ENCODE measurements around the gene RBMXL3.
"Not testable (repeated sequence)": the region's sequence is repeated elsewhere in the genome, so short reads cannot be mapped to it uniquely, and the experiment has no call there.

The RBMXL3 gene

DNA sequence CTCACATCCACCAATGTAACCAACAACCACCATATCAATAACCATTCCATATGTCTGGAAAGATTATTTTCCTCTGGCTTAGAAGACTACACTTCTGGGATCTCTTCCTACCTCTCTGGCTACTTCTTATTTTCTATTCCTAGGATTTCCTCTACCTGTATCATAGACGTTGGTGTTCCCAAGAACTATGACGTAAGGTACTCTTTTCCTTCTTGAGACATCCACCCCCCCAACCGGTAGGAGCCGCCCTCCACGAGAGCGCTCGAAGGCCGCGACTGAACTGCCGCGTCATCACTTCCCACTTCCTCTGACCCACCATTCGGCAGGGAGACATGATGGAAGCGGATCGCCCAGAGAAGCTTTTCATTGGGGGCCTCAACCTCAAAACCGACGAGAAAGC is at the start of gene RBMXL3:
Gene RBMXL3, plus strand, starts transcription at position 301 of the 400 bp plus-strand sequence. Its CDS starts 32 bp downstream, at position 333.
- no peak for DNase-seq

DNA sequence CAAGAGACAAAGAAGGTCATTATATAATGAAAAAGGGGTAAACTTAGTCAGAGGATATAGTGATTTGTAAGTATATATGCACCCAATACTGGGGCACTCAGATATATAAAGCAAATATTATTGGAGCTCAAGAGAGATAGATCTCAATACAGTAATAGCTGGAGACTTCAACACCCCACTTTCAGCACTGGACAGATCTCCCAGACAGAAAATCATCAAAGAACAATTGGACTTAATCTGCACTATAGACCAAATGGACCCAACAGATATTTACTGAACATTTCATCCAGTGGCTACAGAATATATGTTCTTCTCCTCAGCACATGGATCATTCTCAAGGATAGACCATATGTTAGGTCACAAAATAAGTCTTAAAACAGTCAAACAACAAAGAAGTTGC is 47.2 kb upstream of the RBMXL3 start:
- no peak for DNase-seq

DNA sequence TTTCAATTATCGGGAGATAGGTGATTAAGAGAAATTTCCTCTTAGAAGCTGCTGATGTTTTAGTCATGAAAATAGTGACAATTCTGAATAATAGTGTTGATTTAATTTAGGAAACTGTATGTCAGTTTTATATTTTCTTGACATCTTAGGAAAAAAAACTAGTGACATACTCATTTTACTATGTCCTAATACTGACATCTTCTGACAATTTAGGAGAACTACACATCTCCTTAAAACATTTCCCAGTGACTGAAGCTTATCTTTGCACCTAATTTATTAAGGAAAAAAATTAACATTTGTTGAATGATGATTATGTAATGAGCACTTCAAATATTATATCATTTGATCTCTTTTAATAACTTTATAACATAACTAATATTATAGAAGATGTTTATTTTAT is 42.0 kb upstream of the RBMXL3 start:
- no peak for DNase-seq

DNA sequence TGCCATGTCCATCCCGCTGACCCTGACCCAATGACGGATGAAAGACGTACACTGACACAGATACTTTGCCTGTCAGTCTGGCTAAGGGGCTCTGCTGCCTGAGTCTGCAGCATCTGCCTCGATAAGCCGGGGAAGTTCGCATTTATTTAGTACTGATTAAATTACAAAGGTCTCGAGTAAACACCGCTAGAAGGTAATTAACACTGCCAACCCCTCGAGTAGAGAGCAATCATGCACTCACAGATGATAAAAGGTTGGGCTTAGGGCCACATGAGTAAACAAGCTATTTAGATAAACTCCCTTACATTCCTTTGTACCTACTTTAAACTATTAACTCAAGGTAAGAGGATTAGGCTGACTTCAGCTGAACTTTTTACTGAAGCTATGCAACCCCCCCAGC is 16.0 kb upstream of the RBMXL3 start:
- no peak for DNase-seq

DNA sequence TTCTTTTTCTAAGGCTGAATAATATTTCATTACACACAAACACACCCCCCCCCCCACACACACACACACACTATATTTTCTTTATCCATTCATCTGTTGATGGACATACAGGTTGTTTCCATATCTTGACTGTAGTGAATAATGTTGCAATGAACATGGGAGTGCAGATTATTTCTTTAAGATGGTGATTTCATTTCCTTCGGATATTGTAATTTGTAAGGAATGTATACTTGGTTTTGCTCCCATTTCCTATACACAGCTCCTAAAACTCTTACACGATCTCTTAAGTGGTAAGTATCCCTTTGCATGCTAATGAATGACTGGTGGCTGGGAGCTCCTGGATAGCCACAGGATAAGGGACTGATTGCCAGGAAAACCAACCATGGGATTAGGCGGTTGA is 14.7 kb upstream of the RBMXL3 start:
- no peak for DNase-seq

DNA sequence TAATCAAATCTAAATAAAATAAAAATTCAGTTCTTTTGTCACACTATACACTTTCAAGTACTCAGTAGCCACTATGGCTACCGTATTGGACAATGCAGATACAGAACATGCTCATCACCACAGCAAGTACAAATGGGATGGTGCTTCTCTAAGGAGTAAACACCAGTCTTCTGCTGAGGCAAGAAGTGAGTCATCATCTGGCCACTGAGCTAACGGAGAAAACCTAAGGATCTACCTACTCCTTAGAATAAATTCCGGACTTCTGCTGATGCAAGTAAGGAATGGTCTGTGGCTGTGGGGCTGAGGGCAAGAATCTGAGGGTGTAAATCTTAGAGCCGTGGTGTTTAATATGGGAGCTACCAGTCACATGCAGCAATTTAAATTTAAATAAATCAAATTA is 11.3 kb upstream of the RBMXL3 start:
- no peak for DNase-seq

DNA sequence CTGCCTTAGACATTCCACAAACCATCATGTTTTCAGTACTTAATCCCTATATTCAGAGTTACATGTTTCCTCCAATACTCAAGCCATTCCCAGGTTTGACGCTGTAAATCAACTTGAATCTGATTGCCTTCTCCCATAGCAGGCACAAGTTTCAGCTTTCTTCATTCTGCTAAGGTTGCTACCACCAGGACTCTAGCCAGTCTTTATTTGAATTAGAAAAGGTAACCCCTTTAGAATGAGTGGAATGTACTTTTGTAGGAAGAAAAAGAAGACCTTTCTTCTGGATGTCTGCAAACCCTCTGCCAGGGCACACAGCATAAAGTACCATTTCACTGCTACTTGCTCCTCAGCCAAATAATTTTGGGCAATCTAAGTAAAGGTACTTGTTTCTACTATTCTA is 10.7 kb upstream of the RBMXL3 start:
- no peak for DNase-seq

DNA sequence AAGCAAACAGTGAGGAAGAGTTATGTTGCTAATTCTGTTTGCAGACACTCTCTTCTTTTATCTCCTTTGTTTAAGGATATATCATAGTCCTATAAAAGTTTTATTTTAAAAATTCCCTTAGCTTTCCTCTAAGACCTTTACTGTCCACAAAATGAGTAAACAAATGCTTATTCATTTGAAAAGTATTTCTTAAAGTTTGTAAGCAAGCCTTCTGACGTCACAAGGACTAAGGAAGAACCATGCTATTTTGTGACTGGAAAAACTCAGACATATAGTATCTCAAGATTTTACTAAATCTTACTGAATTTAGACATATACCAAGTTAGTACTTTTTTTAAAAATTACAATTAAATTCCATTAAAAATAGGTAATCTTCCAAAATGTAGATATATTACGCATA is 5.2 kb upstream of the RBMXL3 start:
- DNase-seq = no peak

DNA sequence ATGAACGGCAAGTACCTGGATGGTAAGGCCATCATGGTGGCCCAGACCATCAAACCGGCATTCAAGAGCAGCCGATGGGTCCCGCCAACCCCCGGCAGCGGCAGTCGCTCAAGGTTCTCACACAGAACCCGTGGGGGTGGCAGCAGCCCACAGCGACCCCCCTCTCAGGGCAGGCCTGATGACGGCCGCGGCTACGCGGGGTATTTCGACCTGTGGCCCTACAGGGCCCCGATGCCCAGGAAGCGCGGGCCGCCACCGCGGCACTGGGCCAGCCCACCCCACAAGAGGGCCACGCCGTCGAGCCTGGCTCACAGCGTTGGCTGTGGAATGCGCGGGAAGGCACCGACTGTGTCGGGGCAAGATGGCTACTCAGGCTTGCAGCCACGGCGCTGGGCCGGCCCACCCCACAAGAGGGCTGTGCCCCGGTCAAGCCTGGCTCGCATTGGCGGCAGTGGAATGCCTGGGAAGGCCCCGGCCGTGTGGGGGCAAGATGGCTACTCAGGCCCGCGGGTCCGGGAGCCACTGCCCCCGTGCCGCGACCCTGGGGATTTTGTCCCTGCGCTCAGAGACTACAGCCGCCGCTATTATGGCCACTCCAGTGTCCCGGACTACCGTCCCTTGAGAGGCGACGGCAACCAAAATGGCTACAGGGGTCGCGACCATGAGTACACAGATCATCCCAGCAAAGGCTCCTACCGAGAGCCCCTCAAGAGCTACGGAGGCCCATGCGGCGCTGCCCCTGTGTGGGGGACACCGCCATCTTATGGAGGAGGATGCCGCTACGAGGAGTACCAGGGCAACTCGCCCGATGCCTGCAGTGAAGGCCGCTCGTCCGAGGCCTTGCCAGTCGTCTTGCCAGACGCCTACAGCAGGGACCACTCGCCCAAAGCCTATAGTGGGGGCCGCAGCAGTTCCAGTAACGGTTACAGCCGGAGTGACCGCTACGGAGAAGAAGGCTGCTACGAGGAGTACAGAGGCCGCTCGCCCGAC is 731 bp downstream of the RBMXL3 start:
- no peak for DNase-seq

DNA sequence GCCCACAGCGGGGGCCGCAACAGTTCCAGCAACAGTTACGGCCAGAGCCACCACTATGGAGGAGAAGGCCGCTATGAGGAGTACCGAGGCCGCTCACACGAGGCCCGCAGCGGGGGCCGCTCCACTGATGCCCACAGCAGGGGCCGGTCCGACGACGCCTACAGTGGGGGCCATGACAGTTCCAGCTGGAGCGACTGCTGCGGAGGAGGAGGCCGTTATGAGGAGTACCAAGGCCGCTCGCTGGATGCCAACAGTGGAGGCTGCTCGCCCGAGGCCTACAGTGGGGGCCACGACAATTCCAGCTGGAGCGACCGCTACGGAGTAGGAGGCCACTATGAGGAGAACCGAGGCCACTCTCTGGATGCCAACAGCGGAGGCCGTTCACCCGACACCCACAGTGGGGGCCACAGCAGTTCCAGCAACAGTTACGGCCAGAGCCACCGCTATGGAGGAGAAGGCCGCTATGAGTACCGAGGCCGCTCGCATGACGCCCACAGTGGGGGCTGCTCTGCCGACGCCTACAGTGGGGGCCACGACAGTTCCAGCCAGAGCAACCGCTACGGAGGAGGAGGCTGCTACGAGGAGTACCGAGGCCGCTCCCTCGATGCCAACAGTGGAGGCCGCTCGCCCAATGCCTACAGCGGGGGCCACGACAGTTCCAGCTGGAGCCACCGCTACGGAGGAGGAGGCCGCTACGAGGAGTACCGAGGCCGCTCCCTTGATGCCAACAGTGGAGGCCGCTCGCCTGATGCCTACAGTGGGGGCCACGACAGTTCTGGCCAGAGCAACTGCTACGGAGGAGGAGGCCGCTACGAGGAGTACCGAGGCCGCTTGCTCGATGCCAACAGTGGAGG is 1.7 kb downstream of the RBMXL3 start:
- no peak for DNase-seq

DNA sequence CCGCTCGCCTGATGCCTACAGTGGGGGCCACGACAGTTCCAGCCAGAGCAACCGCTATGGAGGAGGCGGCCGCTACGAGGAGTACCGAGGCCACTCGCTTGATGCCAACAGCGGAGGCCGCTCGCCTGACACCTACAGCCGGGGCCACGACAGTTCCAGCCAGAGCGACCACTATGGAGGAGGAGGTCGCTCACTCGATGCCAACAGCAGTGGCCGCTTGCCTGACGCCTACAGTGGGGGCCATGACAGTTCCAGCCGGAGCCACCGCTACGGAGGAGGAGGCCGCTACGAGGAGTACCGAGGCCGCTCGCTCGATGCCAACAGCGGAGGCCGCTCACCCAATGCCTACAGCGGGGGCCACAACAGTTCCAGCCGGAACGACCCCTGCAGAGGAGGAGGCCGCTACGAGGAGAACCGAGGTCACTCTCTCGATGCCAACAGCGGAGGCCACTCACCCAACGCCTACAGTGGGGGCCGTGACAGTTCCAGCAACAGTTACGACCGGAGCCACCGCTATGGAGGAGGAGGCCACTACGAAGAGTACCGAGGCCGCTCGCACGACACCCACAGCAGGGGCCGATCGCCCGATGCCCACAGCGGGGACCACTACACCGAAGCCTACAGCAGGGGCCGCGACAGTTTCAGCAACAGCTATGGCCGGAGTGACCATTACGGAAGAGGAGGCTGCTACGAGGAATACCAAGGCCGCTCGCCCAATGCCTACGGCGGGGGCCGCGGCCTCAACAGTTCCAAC is 2.5 kb downstream of the RBMXL3 start:
- no peak for DNase-seq

DNA sequence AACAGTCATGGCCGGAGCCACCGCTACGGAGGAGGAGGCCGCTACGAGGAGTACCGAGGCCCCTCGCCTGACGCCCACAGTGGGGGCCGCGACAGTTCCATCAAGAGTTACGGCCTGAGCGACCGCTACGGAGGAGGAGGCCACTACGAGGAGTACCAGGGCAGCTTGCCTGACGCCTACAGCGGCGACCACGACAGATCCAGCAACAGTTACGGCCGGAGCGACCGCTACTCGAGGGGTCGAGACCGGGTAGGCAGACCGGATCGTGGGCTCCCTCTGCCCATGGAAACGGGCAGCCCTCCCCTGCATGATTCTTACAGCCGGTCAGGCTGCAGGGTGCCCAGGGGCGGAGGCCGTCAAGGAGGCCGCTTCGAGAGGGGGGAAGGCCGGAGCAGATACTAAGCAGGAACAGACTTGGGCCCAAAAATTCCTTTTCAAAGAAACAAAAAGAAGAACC is 3.1 kb downstream of the RBMXL3 start:
- DNase-seq = no peak

DNA sequence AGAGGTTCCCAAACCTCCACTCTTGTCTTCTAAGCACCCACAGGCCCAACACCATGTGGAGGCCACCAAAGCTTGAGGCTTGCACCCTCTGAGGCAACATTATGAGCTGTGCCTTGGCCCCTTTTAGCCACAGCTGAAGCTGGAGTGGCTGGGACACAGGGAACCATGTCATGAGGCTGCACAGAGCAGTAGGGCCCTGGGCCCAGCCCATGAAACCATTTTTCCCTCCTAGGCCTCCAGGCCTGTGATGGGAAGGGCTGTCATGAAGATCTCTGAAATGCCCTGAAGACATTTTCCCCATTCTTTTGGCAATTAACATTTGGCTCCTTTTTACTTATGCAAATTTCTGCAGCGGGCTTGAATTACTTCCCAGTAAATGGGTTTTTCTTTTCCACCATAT is 14.8 kb downstream of the RBMXL3 start:
- no peak for DNase-seq

DNA sequence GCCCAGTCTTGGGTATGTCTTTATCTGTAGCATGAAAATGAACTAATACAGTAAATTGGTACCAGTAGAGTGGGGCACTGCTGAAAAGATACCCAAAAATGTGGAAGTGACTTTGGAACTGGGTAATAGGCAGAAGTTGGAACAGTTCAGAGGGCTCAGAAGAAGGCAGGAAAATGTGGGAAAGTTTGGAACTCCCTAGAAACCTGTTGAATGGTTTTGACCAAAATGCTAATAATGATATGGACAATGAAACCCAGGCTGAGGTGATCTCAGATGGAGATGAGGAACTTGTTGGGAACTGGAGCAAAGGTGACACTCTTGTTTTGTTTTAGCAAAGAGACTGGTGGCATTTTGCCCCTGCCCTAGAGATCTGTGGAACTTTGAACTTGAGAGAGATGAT is 20.3 kb downstream of the RBMXL3 start:
- not testable (repeated sequence) for DNase-seq

DNA sequence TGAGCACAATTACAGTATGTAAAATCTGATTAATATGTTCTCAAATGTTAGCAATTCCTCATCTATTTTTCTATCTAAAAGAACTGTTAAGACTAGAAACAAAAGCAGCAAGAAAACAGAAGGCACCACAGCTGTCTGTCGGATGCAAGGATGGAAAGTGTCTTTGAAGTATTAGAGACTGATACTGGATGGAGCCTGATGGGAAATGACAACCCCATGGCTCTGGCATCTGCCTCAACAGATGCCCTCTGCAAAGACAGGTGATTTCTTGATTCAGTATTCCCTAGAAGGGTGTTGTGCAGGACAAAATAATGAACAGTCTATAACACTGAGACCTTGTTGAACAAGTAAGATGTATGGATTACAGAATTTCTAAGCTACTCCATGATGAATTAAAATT is 24.9 kb downstream of the RBMXL3 start:
- DNase-seq = no peak

DNA sequence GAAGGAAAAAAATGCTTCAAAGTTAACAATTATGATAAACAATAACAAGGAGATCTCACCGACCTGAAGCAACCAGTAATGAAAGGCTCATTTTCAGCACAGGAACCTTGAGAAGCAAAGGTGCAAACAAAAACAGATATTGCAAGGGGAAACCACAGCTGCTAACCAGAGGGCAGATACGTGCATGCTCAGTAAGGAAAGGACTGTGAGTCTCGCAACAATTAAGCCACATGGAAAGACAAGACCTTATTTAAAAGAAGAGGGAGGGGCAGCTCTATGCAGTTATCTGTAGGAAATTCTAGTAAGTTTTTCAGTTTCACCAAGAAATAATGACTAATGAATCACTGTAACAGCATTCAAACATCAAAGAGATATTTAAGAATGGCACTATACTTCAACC is 25.4 kb downstream of the RBMXL3 start:
- DNase-seq = no peak

DNA sequence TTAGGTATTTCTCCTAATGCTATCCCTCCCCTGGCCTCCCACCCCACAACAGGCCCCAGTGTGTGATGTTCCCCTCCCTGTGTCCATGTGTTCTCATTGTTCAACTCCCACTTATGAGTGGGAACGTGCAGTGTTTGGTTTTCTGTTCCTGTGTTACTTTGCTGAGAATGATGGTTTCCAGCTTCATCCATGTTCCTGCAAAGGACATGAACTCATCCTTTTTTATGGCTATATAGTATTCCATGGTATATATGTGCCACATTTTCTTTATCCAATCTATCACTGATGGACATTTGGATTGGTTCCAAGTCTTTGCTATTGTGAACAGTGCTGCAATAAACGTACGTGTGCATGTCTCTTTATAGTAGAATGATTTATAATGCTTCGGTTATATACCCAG is 28.1 kb downstream of the RBMXL3 start:
- DNase-seq = not testable (repeated sequence)

DNA sequence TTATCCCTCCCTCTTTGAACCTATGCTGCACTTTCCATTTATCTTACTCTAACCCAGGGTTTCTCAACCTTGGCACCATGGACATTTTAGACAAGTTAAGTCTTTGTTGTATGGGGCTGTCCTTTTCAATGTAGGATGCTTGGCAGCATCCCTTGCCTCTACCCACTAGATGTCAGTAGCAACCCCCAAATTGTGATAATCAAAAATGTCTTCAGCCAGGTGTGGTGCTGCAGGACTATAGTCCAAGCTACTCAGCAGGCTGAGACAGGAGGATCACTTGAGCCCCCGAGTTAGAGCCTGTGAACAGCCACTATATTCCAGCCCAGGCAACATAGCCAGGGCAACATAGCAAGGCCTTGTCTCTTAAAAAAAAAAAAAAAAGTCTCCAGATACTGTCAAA is 37.7 kb downstream of the RBMXL3 start:
- DNase-seq = peak in 2 of 51 donors; percentile 0

DNA sequence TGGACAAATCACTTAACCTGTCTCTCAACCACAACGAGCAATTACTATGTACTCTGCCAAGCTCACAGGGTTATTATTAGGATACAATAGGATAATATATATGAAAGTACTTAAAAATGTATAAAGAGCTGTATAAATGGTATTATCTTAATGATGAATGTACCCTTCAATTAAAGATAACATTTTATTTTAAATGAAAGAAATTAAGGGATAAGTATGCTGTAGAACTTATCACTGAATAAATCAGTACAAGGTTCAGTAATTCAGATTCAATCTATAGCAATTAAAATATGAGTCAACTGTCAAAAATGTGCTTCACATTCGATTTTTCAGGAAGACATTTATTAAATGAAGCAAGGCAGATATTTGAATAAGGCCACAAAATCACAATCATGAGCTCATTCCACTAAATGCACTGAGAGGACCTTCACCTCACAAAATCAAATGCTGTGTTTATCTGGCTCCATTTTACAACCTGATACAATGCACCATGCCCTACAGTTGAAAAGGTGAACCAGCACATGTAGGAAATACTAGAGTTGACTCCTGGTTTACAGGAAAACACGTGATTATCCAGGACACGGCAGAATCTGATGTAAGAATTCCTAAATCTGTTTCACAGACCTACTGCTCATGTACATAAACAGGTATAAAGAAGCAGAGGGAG is 40.3 kb downstream of the RBMXL3 start:
- DNase-seq = no peak

DNA sequence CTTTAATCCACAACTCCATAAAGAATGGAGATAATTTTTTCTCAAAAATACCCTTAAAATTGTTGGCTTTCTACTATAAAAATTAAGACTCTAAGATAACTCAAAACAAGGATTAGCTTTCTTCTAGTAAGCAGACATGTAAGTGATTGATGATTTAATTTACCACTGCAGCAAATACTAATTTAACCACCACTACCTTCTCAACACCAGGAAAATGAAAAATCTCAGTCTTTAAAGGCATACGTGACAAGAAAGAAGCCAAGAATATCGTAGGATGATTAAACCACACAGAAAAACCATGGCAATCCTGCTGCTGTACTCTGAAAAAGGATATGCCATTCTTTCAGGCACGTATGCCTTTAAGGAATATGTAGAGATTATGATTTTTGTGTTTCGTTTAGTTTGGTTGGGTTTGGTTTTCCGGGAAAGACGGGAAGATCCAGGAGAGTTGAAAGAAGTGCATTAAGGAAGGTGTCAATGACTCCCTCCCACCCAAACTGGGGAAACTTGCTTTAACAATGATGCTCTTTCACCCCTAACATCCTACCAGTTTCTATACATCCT is 43.8 kb downstream of the RBMXL3 start:
- DNase-seq = peak in 1 of 51 donors; percentile 50

All from hypothalamus (tissue), 51 donors.